ENCODE data around the gene SPAG5. TPM values are rescaled to one million over a fixed set of nuclear protein-coding genes. Genes with fewer than 3 reads are reported as not detected.

SPAG5 gene
- total RNA-seq, 1 donor: 4.3 TPM

- H3K27ac ChIP-seq (ENCODE audit: low read depth, low read length): no peak overlapping the region
- H3K9me3 ChIP-seq (ENCODE audit: low read depth, low read length): no peaks in the 10 kb centered on the region
- H3K36me3 ChIP-seq (ENCODE audit: insufficient read depth, low read length): no peaks in the 10 kb centered on the region
- peak; percentile 64 for DNase-seq (ENCODE audit: insufficient read length, low spot score, missing footprints)
- no peak overlapping the region for H2AFZ ChIP-seq (ENCODE audit: low read length)
- H3K79me2 ChIP-seq (ENCODE audit: insufficient read depth, low read length): no peaks in the 10 kb centered on the region
- H3K27me3 ChIP-seq (ENCODE audit: insufficient read depth, low read length): no peaks in the 10 kb centered on the region
- peaks cover 11% of the 10 kb centered on the region for H3K4me1 ChIP-seq (ENCODE audit: insufficient read depth, low read length)
- H4K20me1 ChIP-seq (ENCODE audit: insufficient read depth, low read length): no peaks in the 10 kb centered on the region
- TF ChIP-seq CTCF (IDR thresholded peaks at IDR 0.05; ENCODE audit: extremely low read depth, low read depth, low read length): no peak
- H3K4me3 ChIP-seq (ENCODE audit: insufficient read depth, low read length): no peak overlapping the region
- no peak overlapping the region for H3K4me2 ChIP-seq (ENCODE audit: insufficient read depth, low read length)
Measured at GRCh38 chr17:28530926-28531325, 67.9 kb downstream of the SPAG5 start.

- H3K27ac ChIP-seq (ENCODE audit: low read depth, low read length): no peak overlapping the region
- no peaks in the 10 kb centered on the region for H3K79me2 ChIP-seq (ENCODE audit: insufficient read depth, low read length)
- H3K4me1 ChIP-seq (ENCODE audit: insufficient read depth, low read length): peaks cover 14% of the 10 kb centered on the region
Measured at GRCh38 chr17:28530250-28530649, 68.6 kb downstream of the SPAG5 start.

GRCh38 chr17:28529013-28529400, 69.8 kb downstream of the SPAG5 start:
- Histone ChIP-seq H2AFZ (ENCODE audit: low read length) (no peak overlapping the region), H3K36me3 (ENCODE audit: insufficient read depth, low read length) (no peaks in the 10 kb centered on the region), H3K4me3 (ENCODE audit: insufficient read depth, low read length) (no peak overlapping the region), H3K4me2 (ENCODE audit: insufficient read depth, low read length) (no peak overlapping the region), H3K4me1 (ENCODE audit: insufficient read depth, low read length) (peaks cover 18% of the 10 kb centered on the region), H3K79me2 (ENCODE audit: insufficient read depth, low read length) (no peaks in the 10 kb centered on the region), H3K27ac (ENCODE audit: low read depth, low read length) (no peak overlapping the region), H3K9me3 (ENCODE audit: low read depth, low read length) (no peaks in the 10 kb centered on the region), H4K20me1 (ENCODE audit: insufficient read depth, low read length) (no peaks in the 10 kb centered on the region), H3K27me3 (ENCODE audit: insufficient read depth, low read length) (no peaks in the 10 kb centered on the region)
- DNase-seq (ENCODE audit: insufficient read length, low spot score, missing footprints): peak; percentile 76
- no peak for TF ChIP-seq CTCF (IDR thresholded peaks at IDR 0.05; ENCODE audit: extremely low read depth, low read depth, low read length)

More at GRCh38 chr17:28530250-28530649, 68.6 kb downstream of the SPAG5 start:
- Histone ChIP-seq H3K27me3 (ENCODE audit: insufficient read depth, low read length) (no peaks in the 10 kb centered on the region), H3K4me3 (ENCODE audit: insufficient read depth, low read length) (no peak overlapping the region), H4K20me1 (ENCODE audit: insufficient read depth, low read length) (no peaks in the 10 kb centered on the region), H3K36me3 (ENCODE audit: insufficient read depth, low read length) (no peaks in the 10 kb centered on the region), H3K4me2 (ENCODE audit: insufficient read depth, low read length) (no peak overlapping the region), H2AFZ (ENCODE audit: low read length) (no peak overlapping the region), H3K9me3 (ENCODE audit: low read depth, low read length) (no peaks in the 10 kb centered on the region)
- no peak for DNase-seq (ENCODE audit: insufficient read length, low spot score, missing footprints)
- TF ChIP-seq CTCF (IDR thresholded peaks at IDR 0.05; ENCODE audit: extremely low read depth, low read depth, low read length): no peak

GRCh38 chr17:28528327-28529012, 70.4 kb downstream of the SPAG5 start:
- peak; percentile 96 for DNase-seq (ENCODE audit: insufficient read length, low spot score, missing footprints)
- TF ChIP-seq CTCF (IDR thresholded peaks at IDR 0.05; ENCODE audit: extremely low read depth, low read depth, low read length): no peak
- no peak overlapping the region for H3K27ac ChIP-seq (ENCODE audit: low read depth, low read length)

More at GRCh38 chr17:28528327-28529012, 70.4 kb downstream of the SPAG5 start:
- no peaks in the 10 kb centered on the region for H3K79me2 ChIP-seq (ENCODE audit: insufficient read depth, low read length)
- no peak overlapping the region for H2AFZ ChIP-seq (ENCODE audit: low read length)
- H4K20me1 ChIP-seq (ENCODE audit: insufficient read depth, low read length): no peaks in the 10 kb centered on the region
- H3K27me3 ChIP-seq (ENCODE audit: insufficient read depth, low read length): no peaks in the 10 kb centered on the region
- H3K4me2 ChIP-seq (ENCODE audit: insufficient read depth, low read length): no peak overlapping the region
- H3K4me3 ChIP-seq (ENCODE audit: insufficient read depth, low read length): no peak overlapping the region
- H3K4me1 ChIP-seq (ENCODE audit: insufficient read depth, low read length): peaks cover 18% of the 10 kb centered on the region
- no peaks in the 10 kb centered on the region for H3K9me3 ChIP-seq (ENCODE audit: low read depth, low read length)
- no peaks in the 10 kb centered on the region for H3K36me3 ChIP-seq (ENCODE audit: insufficient read depth, low read length)
